Measurements from ENCODE around the gene ERC2.

Gene ERC2

GRCh38 chr3:55691141-55691540 lies 777.1 kb downstream of the ERC2 start:
- in situ Hi-C loops (cut with HindIII; ENCODE audit: low sequenced_read_pairs): no loop called here
- H3K4me3 ChIP-seq (ENCODE audit: low read depth, low read length): no peak overlapping the region
- no peak for DNase-seq (ENCODE audit: low read depth)
- TF ChIP-seq CTCF (IDR thresholded peaks at IDR 0.05; ENCODE audit: low read depth, low read length, missing control alignments): no peak

- H3K4me3 ChIP-seq (ENCODE audit: low read depth, low read length): no peak overlapping the region
- no peak for TF ChIP-seq CTCF (IDR thresholded peaks at IDR 0.05; ENCODE audit: low read depth, low read length, missing control alignments)
- in situ Hi-C loops (cut with HindIII; ENCODE audit: low sequenced_read_pairs): no loop called here
- no peak for DNase-seq (ENCODE audit: low read depth)
Measured at GRCh38 chr3:55690726-55691125, 777.5 kb downstream of the ERC2 start.

- TF ChIP-seq CTCF (IDR thresholded peaks at IDR 0.05; ENCODE audit: low read depth, low read length, missing control alignments): no peak
Measured at GRCh38 chr3:55690177-55690576, 778.1 kb downstream of the ERC2 start.

GRCh38 chr3:55688154-55688553 lies 780.1 kb downstream of the ERC2 start:
- no peak overlapping the region for H3K4me3 ChIP-seq (ENCODE audit: low read depth, low read length)
- TF ChIP-seq CTCF (IDR thresholded peaks at IDR 0.05; ENCODE audit: low read depth, low read length, missing control alignments): no peak
- DNase-seq (ENCODE audit: low read depth): no peak
- in situ Hi-C loops (cut with HindIII; ENCODE audit: low sequenced_read_pairs): no loop called here

More at GRCh38 chr3:55690177-55690576, 778.1 kb downstream of the ERC2 start:
- no peak for DNase-seq (ENCODE audit: low read depth)
- H3K4me3 ChIP-seq (ENCODE audit: low read depth, low read length): no peak overlapping the region
- in situ Hi-C loops (cut with HindIII; ENCODE audit: low sequenced_read_pairs): no loop called here

GRCh38 chr3:55687526-55687925 lies 780.7 kb downstream of the ERC2 start:
- no peak overlapping the region for H3K4me3 ChIP-seq (ENCODE audit: low read depth, low read length)
- DNase-seq (ENCODE audit: low read depth): no peak
- TF ChIP-seq CTCF (IDR thresholded peaks at IDR 0.05; ENCODE audit: low read depth, low read length, missing control alignments): no peak
- in situ Hi-C loops (cut with HindIII; ENCODE audit: low sequenced_read_pairs): no loop called here

GRCh38 chr3:55686426-55687254 lies 781.6 kb downstream of the ERC2 start:
- DNase-seq (ENCODE audit: low read depth): peak; percentile 57
- TF ChIP-seq CTCF (IDR thresholded peaks at IDR 0.05; ENCODE audit: low read depth, low read length, missing control alignments): no peak
- H3K4me3 ChIP-seq (ENCODE audit: low read depth, low read length): no peak overlapping the region
- in situ Hi-C loops (cut with HindIII; ENCODE audit: low sequenced_read_pairs): no loop called here

Measured in astrocyte of the cerebellum (primary cell).